ENCODE results near the gene CACNA2D2. TPM values are rescaled to one million over a fixed set of nuclear protein-coding genes. Genes with fewer than 3 reads are reported as not detected.

Gene CACNA2D2
- polyA plus RNA-seq, 1 of the 3 experiments (the other 2 are of a cell fraction), result 1.1 TPM

DNA sequence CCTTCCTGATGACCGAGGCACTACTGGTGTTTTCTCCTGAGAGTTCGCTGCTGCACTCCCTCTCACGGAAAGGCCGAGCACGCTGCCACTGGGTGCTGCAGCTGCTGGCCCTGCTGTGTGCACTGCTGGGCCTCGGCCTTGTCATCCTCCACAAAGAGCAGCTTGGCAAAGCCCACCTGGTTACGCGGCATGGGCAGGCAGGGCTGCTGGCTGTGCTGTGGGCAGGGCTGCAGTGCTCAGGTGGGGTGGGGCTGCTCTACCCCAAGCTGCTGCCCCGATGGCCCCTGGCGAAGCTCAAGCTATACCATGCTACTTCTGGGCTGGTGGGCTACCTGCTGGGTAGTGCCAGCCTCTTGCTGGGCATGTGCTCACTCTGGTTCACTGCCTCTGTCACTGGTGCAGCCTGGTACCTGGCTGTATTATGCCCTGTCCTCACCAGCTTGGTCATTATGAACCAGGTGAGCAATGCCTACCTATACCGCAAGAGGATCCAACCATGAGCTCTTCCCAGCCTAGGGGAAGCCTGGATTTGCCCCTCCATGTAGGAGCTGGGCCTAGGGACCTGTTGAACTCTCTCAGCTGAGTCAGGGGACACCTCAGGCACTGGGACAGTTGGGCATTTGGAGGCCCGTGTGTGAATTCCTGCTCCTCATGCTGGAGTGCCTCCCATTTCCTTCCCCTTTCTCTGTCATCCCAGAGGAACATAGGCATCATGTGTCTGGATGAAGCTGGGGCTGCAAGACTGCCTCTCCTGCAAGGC, 150.0 kb downstream of the CACNA2D2 start:
- H3K36me3 ChIP-seq (replicated peaks in 1 of 2; ENCODE audit: control insufficient read depth in 1 of 2, insufficient read depth in 2 of 2, low read length in 1 of 2), result peaks cover 21 to 52% of the 10 kb centered on the region in 2 experiments
- POLR2A ChIA-PET, result interaction anchor here (0.7 to 4.6 kb wide), 5 partner anchors 9 to 214 kb away, joined by 3 to 13 read pairs (median 6); partner anchors contain the start of gene C3orf18

DNA sequence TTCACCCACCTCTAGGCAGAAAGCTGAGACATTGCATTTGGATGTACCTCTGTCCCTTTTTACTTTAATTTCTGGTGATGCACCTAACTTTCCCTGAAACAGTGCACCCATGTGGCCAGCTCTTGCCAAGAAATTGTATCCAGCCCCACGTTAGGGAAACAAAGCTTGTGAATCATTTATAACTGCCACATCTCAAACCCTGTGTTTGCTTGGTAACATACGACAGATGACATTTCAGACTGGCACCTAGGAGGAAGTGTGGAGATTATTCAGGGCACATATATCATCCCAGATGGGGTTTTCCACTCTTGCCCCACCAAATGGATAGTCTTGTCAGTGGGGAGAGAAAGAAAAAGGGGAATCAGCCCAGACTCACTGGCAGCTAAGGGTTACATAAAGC, 150.7 kb downstream of the CACNA2D2 start:
- 0 out of 4 replicates have a peak overlapping the region, but pooled peaks have one; percentile 20 to 21 for H3K27ac ChIP-seq (ENCODE audit: low read depth in 2 of 2, low read length in 1 of 2)
- WGBS (ENCODE audit: low lambda C conversion rate), result 26% methylated on average over 2 of the region's 2 CpGs

More for the DNA sequence above, 150.0 kb downstream of the CACNA2D2 start:
- Histone ChIP-seq H3K27me3 (ENCODE audit: insufficient read depth) (no peaks in the 10 kb centered on the region), H3K27ac (ENCODE audit: low read depth in 2 of 2, low read length in 1 of 2) (peak overlapping the region; percentile 20 to 21; a peak in 1 of 4 replicates), H3K4me1 (ENCODE audit: control insufficient read depth in 1 of 2, insufficient read depth in 2 of 2, low read depth in 1 of 2, low read length in 1 of 2) (peaks cover 19 to 74% of the 10 kb centered on the region in 2 experiments; a peak in 2 of 4 replicates), H4K20me1 (ENCODE audit: insufficient read depth) (peaks cover 57% of the 10 kb centered on the region), H3K9me2 (no peaks in the 10 kb centered on the region), H3F3A (replicated peaks; ENCODE audit: insufficient read depth) (peaks cover 7% of the 10 kb centered on the region), H2AFZ (ENCODE audit: low read depth) (no peak overlapping the region), H3K9me3 (no peaks in the 10 kb centered on the region), H3K79me2 (ENCODE audit: insufficient read depth) (peaks cover 88% of the 10 kb centered on the region), H3K4me2 (no peak overlapping the region), H3K9ac (no peak overlapping the region), H3K4me3 (ENCODE audit: low read depth in 2 of 2, low read length in 1 of 2) (no peak overlapping the region)
- CTCF ChIA-PET, result interaction anchor here (0.7 to 6.4 kb wide), 18 partner anchors 15 to 262 kb away, joined by 3 to 57 read pairs (median 5); partner anchors contain the start of gene HYAL1
- 82% methylated on average over 7 of the region's 12 CpGs for WGBS (ENCODE audit: low lambda C conversion rate)
- TF ChIP-seq GATA2 (CRISPR knock-in tag; IDR thresholded peaks at IDR 0.05), result no peak
- TF ChIP-seq SMC3 (IDR thresholded peaks at IDR 0.05; ENCODE audit: low read depth, low read length), result no peak
- TF ChIP-seq MEF2A (IDR thresholded peaks at IDR 0.05; ENCODE audit: borderline replicate concordance, low read depth), result no peak
- TF ChIP-seq, protein P1, sequence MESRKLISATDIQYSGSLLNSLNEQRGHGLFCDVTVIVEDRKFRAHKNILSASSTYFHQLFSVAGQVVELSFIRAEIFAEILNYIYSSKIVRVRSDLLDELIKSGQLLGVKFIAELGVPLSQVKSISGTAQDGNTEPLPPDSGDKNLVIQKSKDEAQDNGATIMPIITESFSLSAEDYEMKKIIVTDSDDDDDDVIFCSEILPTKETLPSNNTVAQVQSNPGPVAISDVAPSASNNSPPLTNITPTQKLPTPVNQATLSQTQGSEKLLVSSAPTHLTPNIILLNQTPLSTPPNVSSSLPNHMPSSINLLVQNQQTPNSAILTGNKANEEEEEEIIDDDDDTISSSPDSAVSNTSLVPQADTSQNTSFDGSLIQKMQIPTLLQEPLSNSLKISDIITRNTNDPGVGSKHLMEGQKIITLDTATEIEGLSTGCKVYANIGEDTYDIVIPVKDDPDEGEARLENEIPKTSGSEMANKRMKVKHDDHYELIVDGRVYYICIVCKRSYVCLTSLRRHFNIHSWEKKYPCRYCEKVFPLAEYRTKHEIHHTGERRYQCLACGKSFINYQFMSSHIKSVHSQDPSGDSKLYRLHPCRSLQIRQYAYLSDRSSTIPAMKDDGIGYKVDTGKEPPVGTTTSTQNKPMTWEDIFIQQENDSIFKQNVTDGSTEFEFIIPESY (IDR thresholded peaks at IDR 0.05; ENCODE audit: borderline replicate concordance, low read depth), result no peak
- no peak for TF ChIP-seq YY1 (IDR thresholded peaks at IDR 0.05; ENCODE audit: low read depth)
- no peak for TF ChIP-seq EZH2phosphoT487 (IDR thresholded peaks at IDR 0.05; ENCODE audit: borderline replicate concordance, low read depth)
- no peak for TF ChIP-seq RAD21 (IDR thresholded peaks at IDR 0.05; ENCODE audit: low read length)
- TF ChIP-seq, protein P2, sequence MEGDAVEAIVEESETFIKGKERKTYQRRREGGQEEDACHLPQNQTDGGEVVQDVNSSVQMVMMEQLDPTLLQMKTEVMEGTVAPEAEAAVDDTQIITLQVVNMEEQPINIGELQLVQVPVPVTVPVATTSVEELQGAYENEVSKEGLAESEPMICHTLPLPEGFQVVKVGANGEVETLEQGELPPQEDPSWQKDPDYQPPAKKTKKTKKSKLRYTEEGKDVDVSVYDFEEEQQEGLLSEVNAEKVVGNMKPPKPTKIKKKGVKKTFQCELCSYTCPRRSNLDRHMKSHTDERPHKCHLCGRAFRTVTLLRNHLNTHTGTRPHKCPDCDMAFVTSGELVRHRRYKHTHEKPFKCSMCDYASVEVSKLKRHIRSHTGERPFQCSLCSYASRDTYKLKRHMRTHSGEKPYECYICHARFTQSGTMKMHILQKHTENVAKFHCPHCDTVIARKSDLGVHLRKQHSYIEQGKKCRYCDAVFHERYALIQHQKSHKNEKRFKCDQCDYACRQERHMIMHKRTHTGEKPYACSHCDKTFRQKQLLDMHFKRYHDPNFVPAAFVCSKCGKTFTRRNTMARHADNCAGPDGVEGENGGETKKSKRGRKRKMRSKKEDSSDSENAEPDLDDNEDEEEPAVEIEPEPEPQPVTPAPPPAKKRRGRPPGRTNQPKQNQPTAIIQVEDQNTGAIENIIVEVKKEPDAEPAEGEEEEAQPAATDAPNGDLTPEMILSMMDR (IDR thresholded peaks at IDR 0.05), result no peak
- no peak for TF ChIP-seq RFX5 (IDR thresholded peaks at IDR 0.05; ENCODE audit: low read length)
- no peak for TF ChIP-seq POLR2AphosphoS5 (IDR thresholded peaks at IDR 0.05; ENCODE audit: low read depth, low read length)
- TF ChIP-seq RCOR1 (IDR thresholded peaks at IDR 0.05; ENCODE audit: low read length), result no peak
- TF ChIP-seq EP300 (IDR thresholded peaks at IDR 0.05; ENCODE audit: borderline replicate concordance in 1 of 2, low read depth in 1 of 2, low read length in 1 of 2), result no peak
- no peak for DNase-seq

More for the DNA sequence above, 150.7 kb downstream of the CACNA2D2 start:
- DNase-seq, result no peak
- Histone ChIP-seq H3K79me2 (ENCODE audit: insufficient read depth) (peaks cover 82% of the 10 kb centered on the region), H3K4me1 (ENCODE audit: control insufficient read depth in 1 of 2, insufficient read depth in 2 of 2, low read depth in 1 of 2, low read length in 1 of 2) (peaks cover 19 to 74% of the 10 kb centered on the region in 2 experiments; a peak in 2 of 4 replicates), H3K9me2 (no peaks in the 10 kb centered on the region), H3K4me2 (no peak overlapping the region), H3K27me3 (ENCODE audit: insufficient read depth) (no peaks in the 10 kb centered on the region), H3K36me3 (replicated peaks in 1 of 2; ENCODE audit: control insufficient read depth in 1 of 2, insufficient read depth in 2 of 2, low read length in 1 of 2) (peaks cover 18 to 56% of the 10 kb centered on the region in 2 experiments), H4K20me1 (ENCODE audit: insufficient read depth) (peaks cover 51% of the 10 kb centered on the region), H3F3A (replicated peaks; ENCODE audit: insufficient read depth) (peaks cover 10% of the 10 kb centered on the region), H3K9me3 (no peaks in the 10 kb centered on the region), H2AFZ (ENCODE audit: low read depth) (no peak overlapping the region), H3K4me3 (ENCODE audit: low read depth in 2 of 2, low read length in 1 of 2) (no peak overlapping the region), H3K9ac (no peak overlapping the region)
- ChIA-PET POLR2A (interaction anchor here (0.6 to 4.6 kb wide), 4 partner anchors 10 to 536 kb away, joined by 3 to 13 read pairs (median 6); no protein-coding TSS in a partner anchor), CTCF (interaction anchor here (0.7 to 6.4 kb wide), 14 partner anchors 15 to 196 kb away, joined by 3 to 57 read pairs (median 6); no protein-coding TSS in a partner anchor)
- TF ChIP-seq JUND (IDR thresholded peaks at IDR 0.05), result no peak
- TF ChIP-seq, protein P3, sequence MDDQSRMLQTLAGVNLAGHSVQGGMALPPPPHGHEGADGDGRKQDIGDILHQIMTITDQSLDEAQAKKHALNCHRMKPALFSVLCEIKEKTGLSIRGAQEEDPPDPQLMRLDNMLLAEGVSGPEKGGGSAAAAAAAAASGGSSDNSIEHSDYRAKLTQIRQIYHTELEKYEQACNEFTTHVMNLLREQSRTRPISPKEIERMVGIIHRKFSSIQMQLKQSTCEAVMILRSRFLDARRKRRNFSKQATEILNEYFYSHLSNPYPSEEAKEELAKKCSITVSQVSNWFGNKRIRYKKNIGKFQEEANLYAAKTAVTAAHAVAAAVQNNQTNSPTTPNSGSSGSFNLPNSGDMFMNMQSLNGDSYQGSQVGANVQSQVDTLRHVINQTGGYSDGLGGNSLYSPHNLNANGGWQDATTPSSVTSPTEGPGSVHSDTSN (IDR thresholded peaks at IDR 0.05), result peak; percentile 28; the same call in 1 of the 2 replicates
- TF ChIP-seq RFX5 (IDR thresholded peaks at IDR 0.05; ENCODE audit: low read length), result no peak
- TF ChIP-seq, protein P2 (IDR thresholded peaks at IDR 0.05), result peak; percentile 49

Data from SK-N-SH (cell line).